Measurements from ENCODE around the gene SVIP. TPM values are rescaled to one million over a fixed set of nuclear protein-coding genes. Genes with fewer than 3 reads are reported as not detected.

Gene SVIP
- total RNA-seq, 4 donors from 2014 or later = 3.1 to 9.6 (median 4.3) TPM

DNA sequence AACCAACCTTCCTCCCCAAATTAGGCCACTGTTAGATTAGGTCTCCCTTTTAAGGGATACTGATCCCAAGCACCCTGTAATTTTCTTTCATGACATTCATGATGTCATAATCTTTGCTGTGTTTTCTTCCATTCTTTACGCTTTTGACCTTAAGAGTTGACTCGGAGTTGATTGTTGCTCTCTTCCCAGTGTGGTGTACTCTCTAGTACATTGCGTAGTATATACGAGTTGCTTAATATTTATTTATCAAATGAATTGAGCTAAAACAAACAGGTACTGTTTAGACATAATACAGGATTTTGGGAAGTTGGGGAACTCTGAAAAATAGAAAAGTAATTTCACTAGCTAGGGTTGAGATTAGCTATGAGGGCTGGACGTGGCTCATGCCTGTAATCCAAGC is 49.8 kb downstream of the SVIP start:
- TF ChIP-seq CTCF (IDR thresholded peaks at IDR 0.05; ENCODE audit: low read depth) = no peak

DNA sequence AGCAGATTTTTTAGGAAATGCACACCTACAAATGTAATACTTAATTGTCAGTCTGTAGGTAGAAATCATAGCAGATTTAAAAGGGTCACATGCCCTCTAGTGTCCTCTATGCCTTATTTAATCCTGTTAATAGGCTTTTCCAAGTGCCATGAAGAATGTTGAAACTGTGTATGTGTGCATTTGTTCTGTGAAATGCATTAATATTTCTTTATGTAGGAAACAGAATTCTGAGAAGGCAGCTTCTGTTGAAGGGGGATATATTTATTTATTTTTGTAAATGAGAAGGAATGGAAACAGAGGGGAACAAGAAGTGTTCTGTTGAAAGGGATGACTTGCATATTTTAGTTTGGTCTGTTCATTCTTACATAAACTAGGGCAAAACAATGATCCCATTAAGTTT is 51.0 kb downstream of the SVIP start:
- no peak for TF ChIP-seq CTCF (IDR thresholded peaks at IDR 0.05; ENCODE audit: low read depth)

DNA sequence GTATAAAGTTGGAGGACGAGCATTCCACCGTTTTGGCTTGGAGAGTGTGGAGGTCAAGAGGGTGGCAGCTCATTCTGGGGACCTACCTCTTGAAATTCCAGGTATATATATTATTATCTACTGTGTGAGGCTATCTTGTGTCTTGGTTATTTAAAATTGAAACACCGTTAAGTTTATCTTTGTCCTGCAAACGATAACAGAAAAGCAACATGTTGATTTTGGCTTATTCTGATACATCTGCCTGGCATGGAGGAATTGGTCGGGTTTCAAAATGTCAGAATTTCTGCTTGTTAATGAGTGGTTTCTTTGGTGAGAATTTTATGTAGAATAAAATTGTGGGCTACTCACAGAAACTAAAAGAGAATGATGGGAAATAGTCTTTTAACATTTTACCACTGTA is 54.4 kb downstream of the SVIP start:
- TF ChIP-seq CTCF (IDR thresholded peaks at IDR 0.05; ENCODE audit: low read depth) = no peak

- no peak for TF ChIP-seq CTCF (IDR thresholded peaks at IDR 0.05; ENCODE audit: low read depth)
These were observed 54.9 kb downstream of the SVIP start for GRCh38 chr11:22774716-22775115.

GRCh38 chr11:22769081-22769480 is 60.5 kb downstream of the SVIP start:
- no peak for TF ChIP-seq CTCF (IDR thresholded peaks at IDR 0.05; ENCODE audit: low read depth)

Other genes with a start within 250 kb of the SVIP start
- 1 to 10 TPM; 2.3 to 4.8 (median 2.8) TPM for gene FANCF, start 204.0 kb downstream of the SVIP start, total RNA-seq
- gene GAS2, start 163.2 kb downstream of the SVIP start, total RNA-seq = 1 to 10 TPM; 1.4 to 6.0 (median 2.4) TPM
- gene CCDC179, start 30.7 kb upstream of the SVIP start, total RNA-seq = not detected

All from subcutaneous adipose tissue (tissue), 4 donors.